ENCODE data around the gene HS6ST1. TPM values are rescaled to one million over a fixed set of nuclear protein-coding genes. Genes with fewer than 3 reads are reported as not detected.

The HS6ST1 gene
- total and polyA plus RNA-seq, 4 donors: 37.0 to 110 (median 84.7) TPM

DNA sequence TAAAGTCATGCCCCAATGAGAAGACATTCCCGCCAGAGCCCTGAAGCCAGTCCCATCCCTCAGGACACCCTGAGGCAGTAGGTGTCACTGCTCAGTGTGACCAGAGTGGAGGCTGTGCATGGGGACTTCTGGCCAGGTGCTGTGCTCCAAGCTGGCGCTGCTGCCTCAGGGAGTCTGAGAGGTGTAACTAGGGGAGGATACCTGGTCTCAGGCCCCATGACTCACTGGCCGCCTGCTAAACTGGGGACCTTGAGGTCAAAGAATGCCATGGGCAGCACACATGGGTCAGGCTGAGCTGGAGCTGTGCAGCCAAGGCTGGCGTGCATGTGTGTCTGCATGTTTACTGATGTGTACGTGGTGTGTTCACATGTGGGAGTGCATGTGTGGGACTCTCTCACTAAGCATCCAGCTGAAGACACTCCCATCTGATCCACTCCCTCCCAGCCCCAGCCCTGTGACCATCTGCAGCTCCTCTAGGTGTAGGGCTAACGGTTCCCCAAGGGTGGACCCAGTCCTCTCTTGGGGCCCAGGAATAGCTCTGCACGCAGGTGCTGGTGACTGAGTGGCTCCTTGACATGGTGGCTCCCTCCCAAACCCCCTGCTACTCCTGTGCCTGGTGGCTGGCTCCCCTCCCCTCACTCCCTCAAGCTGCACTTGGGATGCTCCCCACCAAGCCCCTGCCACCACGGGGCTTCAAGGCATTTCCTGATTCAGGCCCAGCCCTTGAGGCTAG is 16.5 kb downstream of the HS6ST1 start:
- no peaks in the 10 kb centered on the region for H3K9me3 ChIP-seq (ENCODE audit: control insufficient read depth, insufficient read depth, low read length)
- H3K27me3 ChIP-seq (ENCODE audit: control insufficient read depth, insufficient read depth, low read length): no peaks in the 10 kb centered on the region
- peak overlapping the region; percentile 67 for H3K27ac ChIP-seq (ENCODE audit: low read depth, low read length)
- H3K36me3 ChIP-seq (ENCODE audit: control insufficient read depth, insufficient read depth, low read length): peaks cover 67% of the 10 kb centered on the region
- DNase-seq (ENCODE audit: low read depth in 4 of 6, low spot score in 6 of 6): no peak
- no peak overlapping the region for H3K4me3 ChIP-seq (ENCODE audit: low read depth, low read length)
- H3K4me1 ChIP-seq (ENCODE audit: control insufficient read depth, insufficient read depth, low read length): peaks cover 84% of the 10 kb centered on the region
- WGBS (ENCODE audit: insufficient coverage): 77% methylated on average over 6 of the region's 8 CpGs

DNA sequence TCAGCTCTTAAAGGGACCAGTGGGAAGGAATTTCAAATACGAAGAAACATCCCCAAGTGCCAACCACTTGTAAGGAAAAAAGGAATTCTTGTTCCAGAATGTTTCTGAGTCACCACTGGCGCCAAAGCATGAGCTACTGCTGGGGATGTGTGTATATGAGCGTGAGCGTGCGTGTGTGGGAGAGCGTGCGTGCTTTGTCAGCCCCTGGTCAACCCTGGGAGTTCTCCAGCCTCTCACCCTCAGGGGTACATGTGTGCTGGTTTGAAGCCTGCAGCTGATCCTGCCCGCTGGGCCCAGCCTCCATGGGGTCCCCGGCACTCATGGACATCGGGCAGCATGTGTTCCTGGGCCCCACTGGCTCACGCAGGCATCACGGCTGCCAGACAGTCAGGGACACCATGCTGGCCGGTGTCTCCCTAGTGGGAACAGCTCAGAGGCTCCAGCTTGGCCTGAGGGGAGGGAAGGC is 17.1 kb downstream of the HS6ST1 start:
- DNase-seq (ENCODE audit: low read depth in 4 of 6, low spot score in 6 of 6): peak in 2 of 6 donors; percentile 37 to 56
- WGBS (ENCODE audit: insufficient coverage): 48% methylated on average over 13 of the region's 13 CpGs
- Histone ChIP-seq H3K27ac (ENCODE audit: low read depth, low read length) (peak overlapping the region; percentile 67), H3K27me3 (ENCODE audit: control insufficient read depth, insufficient read depth, low read length) (no peaks in the 10 kb centered on the region), H3K9me3 (ENCODE audit: control insufficient read depth, insufficient read depth, low read length) (no peaks in the 10 kb centered on the region), H3K36me3 (ENCODE audit: control insufficient read depth, insufficient read depth, low read length) (peaks cover 60% of the 10 kb centered on the region), H3K4me1 (ENCODE audit: control insufficient read depth, insufficient read depth, low read length) (peaks cover 78% of the 10 kb centered on the region), H3K4me3 (ENCODE audit: low read depth, low read length) (no peak overlapping the region)

DNA sequence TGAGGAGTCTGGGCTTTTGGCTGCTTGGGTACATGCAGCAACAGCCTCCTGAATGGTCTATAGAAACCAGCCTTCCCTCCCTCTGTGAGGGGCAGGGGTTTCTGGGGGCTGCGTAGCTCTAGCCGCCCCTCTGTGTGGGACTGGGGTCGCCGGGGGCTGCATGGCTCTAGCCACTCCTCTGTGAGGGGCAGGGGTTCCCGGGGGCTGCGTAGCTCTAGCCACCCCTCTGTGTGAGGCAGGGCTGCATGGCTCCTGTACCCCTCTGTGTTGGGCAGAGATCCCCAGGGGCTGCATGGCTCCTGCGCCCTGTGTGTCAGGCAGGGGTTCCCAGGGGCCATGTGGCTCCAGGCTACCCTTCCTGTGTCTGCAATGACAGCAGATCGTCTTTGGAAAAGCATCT is 17.6 kb downstream of the HS6ST1 start:
- Histone ChIP-seq H3K9me3 (ENCODE audit: control insufficient read depth, insufficient read depth, low read length) (no peaks in the 10 kb centered on the region), H3K27ac (ENCODE audit: low read depth, low read length) (peak overlapping the region; percentile 67), H3K27me3 (ENCODE audit: control insufficient read depth, insufficient read depth, low read length) (no peaks in the 10 kb centered on the region), H3K36me3 (ENCODE audit: control insufficient read depth, insufficient read depth, low read length) (peaks cover 58% of the 10 kb centered on the region), H3K4me3 (ENCODE audit: low read depth, low read length) (no peak overlapping the region), H3K4me1 (ENCODE audit: control insufficient read depth, insufficient read depth, low read length) (peaks cover 73% of the 10 kb centered on the region)
- no peak for DNase-seq (ENCODE audit: low read depth in 4 of 6, low spot score in 6 of 6)
- WGBS (ENCODE audit: insufficient coverage): 63% methylated on average over 7 of the region's 8 CpGs

DNA sequence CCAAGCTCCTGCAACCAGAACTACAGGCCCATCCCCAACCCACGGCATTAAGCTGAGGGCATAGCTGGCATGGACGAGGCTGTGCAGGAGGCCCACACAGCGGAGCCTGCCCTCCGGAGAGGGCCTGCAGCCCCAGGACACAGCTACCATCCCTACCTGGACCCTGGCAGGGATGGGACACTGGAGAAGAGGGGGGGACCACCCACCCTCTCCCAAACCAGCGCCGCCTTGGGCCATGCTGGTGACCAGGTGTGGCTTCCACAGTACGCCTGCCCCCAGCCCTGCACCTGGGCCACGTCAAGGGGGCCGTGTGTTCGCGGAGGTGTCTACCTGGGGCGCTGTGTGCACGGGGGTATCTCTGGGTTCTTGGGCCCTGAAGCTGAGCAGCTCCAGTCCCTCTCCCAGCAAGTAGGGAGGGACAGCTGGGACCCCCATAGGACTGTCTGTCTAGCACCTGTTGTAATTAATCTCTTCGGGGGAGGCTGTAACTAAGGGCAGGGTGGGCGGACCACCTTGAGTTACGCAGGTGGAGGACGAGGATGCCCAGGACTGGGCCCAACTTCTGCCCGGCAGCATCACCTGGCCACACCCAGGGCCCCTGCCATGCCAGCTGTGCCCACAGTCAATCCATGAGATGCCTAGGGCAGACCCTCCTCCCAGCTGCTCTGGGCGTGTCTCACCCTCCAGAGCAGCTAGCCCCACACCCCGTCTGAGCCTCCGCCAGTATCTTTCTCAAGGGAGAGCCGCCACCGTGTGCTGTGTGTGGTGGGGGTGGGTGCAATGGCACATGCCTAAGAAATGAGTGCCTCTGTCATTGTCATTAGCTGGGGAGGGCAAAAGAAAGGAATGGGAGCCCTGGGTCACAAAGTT is 18.3 kb downstream of the HS6ST1 start:
- no peak for DNase-seq (ENCODE audit: low read depth in 4 of 6, low spot score in 6 of 6)
- H3K4me3 ChIP-seq (ENCODE audit: low read depth, low read length): no peak overlapping the region
- H3K27me3 ChIP-seq (ENCODE audit: control insufficient read depth, insufficient read depth, low read length): no peaks in the 10 kb centered on the region
- 84% methylated on average over 11 of the region's 23 CpGs for WGBS (ENCODE audit: insufficient coverage)
- H3K36me3 ChIP-seq (ENCODE audit: control insufficient read depth, insufficient read depth, low read length): peaks cover 51% of the 10 kb centered on the region
- H3K9me3 ChIP-seq (ENCODE audit: control insufficient read depth, insufficient read depth, low read length): no peaks in the 10 kb centered on the region
- peaks cover 66% of the 10 kb centered on the region for H3K4me1 ChIP-seq (ENCODE audit: control insufficient read depth, insufficient read depth, low read length)
- no peak overlapping the region for H3K27ac ChIP-seq (ENCODE audit: low read depth, low read length)

DNA sequence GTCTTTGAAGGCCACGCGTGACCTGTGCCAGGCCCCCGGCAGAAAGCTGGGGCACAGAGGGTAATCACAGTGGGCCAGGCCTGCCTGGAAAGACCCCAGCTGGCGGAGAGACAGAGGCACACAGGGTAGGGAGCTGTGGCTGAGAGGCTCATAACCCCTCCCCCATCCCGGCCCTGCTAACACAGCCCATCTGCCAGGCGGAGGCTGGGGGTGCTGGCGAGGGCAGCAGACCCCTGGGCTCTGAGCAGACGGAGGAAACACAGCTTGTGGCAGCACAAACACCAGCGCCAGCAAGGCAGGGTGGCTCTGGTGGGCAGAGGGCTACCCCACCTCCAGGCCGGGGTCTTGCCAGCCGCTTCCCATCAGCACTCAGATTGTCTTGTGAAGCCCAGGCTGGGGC is 19.0 kb downstream of the HS6ST1 start:
- Histone ChIP-seq H3K36me3 (ENCODE audit: control insufficient read depth, insufficient read depth, low read length) (peaks cover 49% of the 10 kb centered on the region), H3K4me1 (ENCODE audit: control insufficient read depth, insufficient read depth, low read length) (peaks cover 66% of the 10 kb centered on the region), H3K27me3 (ENCODE audit: control insufficient read depth, insufficient read depth, low read length) (no peaks in the 10 kb centered on the region), H3K9me3 (ENCODE audit: control insufficient read depth, insufficient read depth, low read length) (no peaks in the 10 kb centered on the region), H3K4me3 (ENCODE audit: low read depth, low read length) (no peak overlapping the region), H3K27ac (ENCODE audit: low read depth, low read length) (no peak overlapping the region)
- WGBS (ENCODE audit: insufficient coverage): 70% methylated on average over 10 of the region's 11 CpGs
- DNase-seq (ENCODE audit: low read depth in 4 of 6, low spot score in 6 of 6): peak in 1 of 6 donors; percentile 66

DNA sequence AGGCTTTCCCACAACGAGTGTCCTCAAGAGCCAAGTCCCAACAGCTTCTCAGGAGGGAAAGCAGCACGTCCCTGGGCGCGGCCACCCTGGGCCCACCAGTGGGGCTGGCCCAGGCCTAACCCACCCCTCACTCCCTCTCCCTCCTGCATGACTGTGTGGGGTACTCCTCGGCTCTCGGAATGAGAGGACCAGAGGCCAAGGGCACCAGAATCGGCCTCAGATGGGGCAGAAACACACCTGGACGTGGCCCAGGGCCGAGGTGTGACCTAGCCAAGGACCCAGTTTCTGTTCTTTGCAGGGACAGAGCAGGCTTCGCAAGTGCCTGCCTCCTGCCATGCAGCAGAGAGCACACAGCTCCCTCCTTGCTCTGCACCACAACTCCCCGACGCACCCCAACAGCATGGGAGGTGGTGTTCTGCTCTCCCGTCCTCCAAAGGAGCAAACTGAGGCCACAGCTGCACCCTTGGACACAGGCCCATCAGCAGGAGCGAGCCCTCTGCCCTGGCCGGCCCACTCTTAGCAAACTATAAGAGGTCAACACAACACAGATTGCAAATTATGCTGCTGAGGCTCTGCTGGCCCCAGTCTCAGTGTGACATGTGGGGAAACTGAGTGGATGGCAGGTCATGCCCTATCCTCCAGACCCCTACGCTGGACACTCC is 19.7 kb downstream of the HS6ST1 start:
- Histone ChIP-seq H3K27ac (ENCODE audit: low read depth, low read length) (no peak overlapping the region), H3K4me1 (ENCODE audit: control insufficient read depth, insufficient read depth, low read length) (peaks cover 66% of the 10 kb centered on the region)
- 88% methylated on average over 15 of the region's 16 CpGs for WGBS (ENCODE audit: insufficient coverage)

DNA sequence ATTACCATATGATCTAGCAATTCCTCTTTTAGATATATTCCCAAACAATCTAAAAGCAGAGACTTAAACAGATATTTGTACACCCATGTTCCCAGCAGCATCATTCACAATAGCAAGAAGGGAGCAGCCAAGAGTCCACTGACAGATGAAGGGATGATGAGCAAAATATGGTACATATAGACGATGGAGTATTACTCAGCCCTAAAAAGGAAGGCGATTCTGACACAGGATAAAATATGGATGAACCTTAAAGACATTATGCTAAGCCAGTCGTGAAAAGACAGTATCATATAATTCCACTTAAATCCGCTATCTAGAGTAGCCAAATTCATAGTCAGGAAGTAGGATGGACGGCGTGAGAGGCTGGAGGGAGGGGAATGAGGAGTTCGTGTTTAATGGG is 20.4 kb downstream of the HS6ST1 start:
- Histone ChIP-seq H3K9me3 (ENCODE audit: control insufficient read depth, insufficient read depth, low read length) (no peaks in the 10 kb centered on the region), H3K4me3 (ENCODE audit: low read depth, low read length) (no peak overlapping the region), H3K27ac (ENCODE audit: low read depth, low read length) (no peak overlapping the region), H3K27me3 (ENCODE audit: control insufficient read depth, insufficient read depth, low read length) (no peaks in the 10 kb centered on the region), H3K36me3 (ENCODE audit: control insufficient read depth, insufficient read depth, low read length) (peaks cover 50% of the 10 kb centered on the region), H3K4me1 (ENCODE audit: control insufficient read depth, insufficient read depth, low read length) (peaks cover 67% of the 10 kb centered on the region)
- no CpG with 5 or more reads among the region's 7 CpGs for whole genome bisulfite sequencing (ENCODE audit: insufficient coverage)
- no peak for DNase-seq (ENCODE audit: low read depth in 4 of 6, low spot score in 6 of 6)

More for the DNA sequence above, 19.7 kb downstream of the HS6ST1 start:
- peaks cover 49% of the 10 kb centered on the region for H3K36me3 ChIP-seq (ENCODE audit: control insufficient read depth, insufficient read depth, low read length)
- no peaks in the 10 kb centered on the region for H3K27me3 ChIP-seq (ENCODE audit: control insufficient read depth, insufficient read depth, low read length)
- H3K4me3 ChIP-seq (ENCODE audit: low read depth, low read length): no peak overlapping the region
- no peak for DNase-seq (ENCODE audit: low read depth in 4 of 6, low spot score in 6 of 6)
- no peaks in the 10 kb centered on the region for H3K9me3 ChIP-seq (ENCODE audit: control insufficient read depth, insufficient read depth, low read length)

DNA sequence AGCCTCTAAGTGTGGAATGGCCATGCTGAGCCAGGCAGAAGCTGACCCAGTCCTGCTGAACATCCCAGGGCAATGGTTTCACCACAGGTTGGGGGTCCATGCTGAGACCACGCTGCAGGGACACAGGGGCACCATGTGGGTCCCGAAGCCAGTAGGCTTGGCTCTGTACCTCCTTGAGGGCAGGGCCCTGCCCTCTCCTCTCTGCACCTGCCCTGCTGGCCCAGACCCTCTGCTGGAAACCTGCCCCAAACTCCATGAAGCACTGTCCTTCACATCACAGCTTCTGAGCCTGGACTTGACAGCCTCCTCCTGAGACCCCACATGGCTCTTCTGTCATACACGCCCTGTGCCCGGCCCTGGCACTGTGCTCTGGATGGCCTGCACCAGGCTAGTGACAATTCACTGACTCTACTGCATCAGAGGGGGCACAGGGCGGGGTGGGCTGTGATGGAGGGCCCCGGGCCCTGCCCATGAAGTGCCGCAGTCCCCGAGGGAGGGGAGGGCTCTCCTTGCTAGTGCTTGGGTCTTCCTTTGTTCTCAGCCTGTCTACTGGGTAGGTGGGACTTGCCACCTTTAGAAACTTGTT is 24.7 kb downstream of the HS6ST1 start:
- 78% methylated on average over 3 of the region's 8 CpGs for WGBS (ENCODE audit: insufficient coverage)
- H3K27me3 ChIP-seq (ENCODE audit: control insufficient read depth, insufficient read depth, low read length): no peaks in the 10 kb centered on the region
- H3K4me3 ChIP-seq (ENCODE audit: low read depth, low read length): no peak overlapping the region
- H3K36me3 ChIP-seq (ENCODE audit: control insufficient read depth, insufficient read depth, low read length): peaks cover 42% of the 10 kb centered on the region
- H3K4me1 ChIP-seq (ENCODE audit: control insufficient read depth, insufficient read depth, low read length): peaks cover 54% of the 10 kb centered on the region
- H3K9me3 ChIP-seq (ENCODE audit: control insufficient read depth, insufficient read depth, low read length): no peaks in the 10 kb centered on the region
- no peak for DNase-seq (ENCODE audit: low read depth in 4 of 6, low spot score in 6 of 6)
- peak overlapping the region; percentile 67 for H3K27ac ChIP-seq (ENCODE audit: low read depth, low read length)

DNA sequence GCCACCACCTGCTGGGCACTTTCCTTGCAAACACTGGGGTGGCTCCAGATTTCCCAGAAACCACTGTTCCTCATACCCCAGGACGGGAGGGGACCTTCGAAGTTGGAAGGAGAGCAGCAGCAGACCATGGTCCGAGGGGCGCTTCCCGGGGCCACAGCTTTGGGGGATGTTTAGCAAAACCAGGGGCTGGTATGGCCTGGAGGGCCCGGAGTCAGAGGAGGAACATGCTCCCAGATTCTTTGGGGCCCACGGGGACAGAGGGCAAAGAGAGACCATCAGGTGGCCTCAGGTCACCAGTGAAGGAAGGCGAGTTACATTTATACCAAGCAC is 25.3 kb downstream of the HS6ST1 start:
- no peaks in the 10 kb centered on the region for H3K27me3 ChIP-seq (ENCODE audit: control insufficient read depth, insufficient read depth, low read length)
- H3K27ac ChIP-seq (ENCODE audit: low read depth, low read length): peak overlapping the region; percentile 67
- H3K9me3 ChIP-seq (ENCODE audit: control insufficient read depth, insufficient read depth, low read length): no peaks in the 10 kb centered on the region
- H3K4me3 ChIP-seq (ENCODE audit: low read depth, low read length): no peak overlapping the region
- DNase-seq (ENCODE audit: low read depth in 4 of 6, low spot score in 6 of 6): no peak
- WGBS (ENCODE audit: insufficient coverage): 80% methylated on average over 8 of the region's 8 CpGs
- H3K4me1 ChIP-seq (ENCODE audit: control insufficient read depth, insufficient read depth, low read length): peaks cover 56% of the 10 kb centered on the region
- peaks cover 42% of the 10 kb centered on the region for H3K36me3 ChIP-seq (ENCODE audit: control insufficient read depth, insufficient read depth, low read length)
